ENCODE data around the gene PDE4D.

DNA sequence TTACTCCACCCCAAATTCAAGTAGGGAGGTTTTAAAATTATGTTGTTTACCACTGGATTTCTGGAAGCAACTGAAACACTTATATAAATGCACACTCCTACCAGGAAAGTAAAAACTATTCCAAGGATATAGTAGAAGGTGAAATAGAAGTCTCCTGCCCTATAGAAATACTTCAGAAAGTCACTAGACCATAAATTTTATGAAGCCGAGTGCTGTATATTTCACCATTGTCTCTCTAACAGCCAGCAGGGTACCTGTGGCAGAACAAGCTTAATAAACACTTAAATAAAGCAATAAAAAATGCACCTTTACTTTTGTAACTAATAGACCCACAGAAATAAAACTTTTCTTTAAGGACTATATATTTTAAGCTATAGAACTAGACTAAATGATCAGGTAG, 631.6 kb downstream of the PDE4D start:
- TF ChIP-seq, protein P1, sequence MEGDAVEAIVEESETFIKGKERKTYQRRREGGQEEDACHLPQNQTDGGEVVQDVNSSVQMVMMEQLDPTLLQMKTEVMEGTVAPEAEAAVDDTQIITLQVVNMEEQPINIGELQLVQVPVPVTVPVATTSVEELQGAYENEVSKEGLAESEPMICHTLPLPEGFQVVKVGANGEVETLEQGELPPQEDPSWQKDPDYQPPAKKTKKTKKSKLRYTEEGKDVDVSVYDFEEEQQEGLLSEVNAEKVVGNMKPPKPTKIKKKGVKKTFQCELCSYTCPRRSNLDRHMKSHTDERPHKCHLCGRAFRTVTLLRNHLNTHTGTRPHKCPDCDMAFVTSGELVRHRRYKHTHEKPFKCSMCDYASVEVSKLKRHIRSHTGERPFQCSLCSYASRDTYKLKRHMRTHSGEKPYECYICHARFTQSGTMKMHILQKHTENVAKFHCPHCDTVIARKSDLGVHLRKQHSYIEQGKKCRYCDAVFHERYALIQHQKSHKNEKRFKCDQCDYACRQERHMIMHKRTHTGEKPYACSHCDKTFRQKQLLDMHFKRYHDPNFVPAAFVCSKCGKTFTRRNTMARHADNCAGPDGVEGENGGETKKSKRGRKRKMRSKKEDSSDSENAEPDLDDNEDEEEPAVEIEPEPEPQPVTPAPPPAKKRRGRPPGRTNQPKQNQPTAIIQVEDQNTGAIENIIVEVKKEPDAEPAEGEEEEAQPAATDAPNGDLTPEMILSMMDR (conservative IDR thresholded peaks at IDR 0.05 in 1 of 2, IDR thresholded peaks at IDR 0.05 in 1 of 2; ENCODE audit: extremely low read depth in 1 of 2, insufficient read depth in 1 of 2, low read depth in 1 of 2, low read length in 2 of 2): no peak
- no peak for TF ChIP-seq EZH2 (IDR thresholded peaks at IDR 0.05; ENCODE audit: borderline replicate concordance, low read length)
